GM21576 (cell line): Measurements from ENCODE around the gene TUT7.

Source experiments
- ATAC-seq: cut with Tn5 transposase; IDR thresholded peaks from one replicate; pipeline ENCODE4 v1.9.1; 2021; ENCODE audit warnings: mild to moderate bottlenecking, moderate library complexity; ENCODE audit not compliant: unreplicated experiment

The TUT7 gene

DNA sequence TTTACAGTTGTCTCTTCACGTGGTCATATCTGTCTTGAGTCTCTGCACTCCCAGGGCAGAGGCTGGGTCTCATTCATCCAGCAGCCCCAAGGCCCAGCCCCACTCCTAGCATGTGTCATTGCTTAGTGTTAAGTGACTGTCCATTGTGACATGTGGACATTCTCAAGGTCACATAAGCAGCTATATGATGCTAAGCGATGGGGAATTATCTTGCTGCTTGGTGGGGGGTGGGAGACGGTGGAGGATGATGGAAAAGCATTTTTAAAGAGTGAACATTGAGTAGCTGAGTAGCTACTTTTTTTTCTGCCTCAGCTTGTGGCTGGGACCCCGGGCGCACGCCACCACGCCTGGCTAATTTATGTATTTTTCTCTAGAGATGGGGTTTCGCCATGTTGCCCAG is 94.7 kb downstream of the TUT7 start, which contains the start of gene C9orf153:
C9orf153 (minus strand) TSS at position 101 of the 400 bp plus-strand sequence. CDS start 30,054 bp downstream, outside the sequence.
- no peak for ATAC-seq

DNA sequence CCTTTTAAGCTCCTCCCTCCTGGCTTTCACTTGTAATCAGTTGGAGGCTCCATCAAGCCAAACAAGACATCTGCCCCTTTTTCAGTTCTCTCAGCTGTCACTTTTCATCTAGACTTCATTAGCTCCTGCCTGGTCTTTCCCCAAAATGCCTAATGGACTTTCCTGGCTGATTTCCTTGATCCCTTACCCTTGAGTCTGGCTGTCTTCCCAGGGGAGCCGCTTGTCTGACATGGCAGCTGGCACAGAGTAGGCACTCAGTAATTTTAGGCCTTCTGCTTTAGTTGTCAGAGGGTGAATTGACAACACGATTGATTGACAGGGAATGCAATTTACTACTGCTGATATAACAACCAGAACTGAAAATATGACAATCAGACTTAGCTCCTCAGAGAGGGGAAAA is 96.8 kb downstream of the TUT7 start:
- no peak for ATAC-seq

DNA sequence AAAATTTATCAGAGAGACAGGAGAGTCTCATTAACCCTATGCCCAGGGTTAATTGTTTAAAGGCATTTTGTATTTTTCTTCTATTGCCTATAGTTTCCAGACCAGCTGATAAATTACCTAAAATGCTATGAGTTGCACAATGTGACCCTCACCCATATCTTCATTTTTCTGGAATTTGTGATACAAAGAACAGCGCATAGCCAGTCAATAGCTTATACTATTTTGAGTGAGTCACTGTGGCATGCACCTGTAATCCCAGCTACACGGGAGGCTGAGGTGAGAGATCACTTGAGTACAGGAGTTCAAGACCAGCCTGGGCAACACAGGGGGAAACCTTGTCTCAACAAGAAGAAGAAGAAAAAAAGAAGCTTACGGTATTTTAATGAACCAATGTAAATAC is 97.6 kb downstream of the TUT7 start:
- no peak for ATAC-seq

DNA sequence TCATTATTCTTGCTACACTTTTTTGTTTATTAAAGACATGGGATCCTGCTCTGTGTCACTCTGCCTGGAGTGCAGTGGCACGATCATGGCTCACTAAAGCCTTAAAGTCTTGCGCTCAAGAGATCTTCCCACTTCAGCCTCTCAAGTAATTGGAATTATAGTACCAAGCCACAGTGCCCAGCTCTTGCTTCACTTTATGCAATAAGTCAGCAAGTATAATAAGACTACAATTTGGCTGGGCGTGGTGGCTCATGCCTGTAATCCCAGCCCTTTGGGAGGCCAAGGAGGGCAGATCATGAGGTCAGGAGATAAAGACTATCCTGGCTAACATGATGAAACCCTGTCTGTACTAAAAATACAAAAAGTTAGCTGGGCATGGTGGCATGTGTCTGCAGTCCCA is 100.6 kb downstream of the TUT7 start:
- no peak for ATAC-seq

DNA sequence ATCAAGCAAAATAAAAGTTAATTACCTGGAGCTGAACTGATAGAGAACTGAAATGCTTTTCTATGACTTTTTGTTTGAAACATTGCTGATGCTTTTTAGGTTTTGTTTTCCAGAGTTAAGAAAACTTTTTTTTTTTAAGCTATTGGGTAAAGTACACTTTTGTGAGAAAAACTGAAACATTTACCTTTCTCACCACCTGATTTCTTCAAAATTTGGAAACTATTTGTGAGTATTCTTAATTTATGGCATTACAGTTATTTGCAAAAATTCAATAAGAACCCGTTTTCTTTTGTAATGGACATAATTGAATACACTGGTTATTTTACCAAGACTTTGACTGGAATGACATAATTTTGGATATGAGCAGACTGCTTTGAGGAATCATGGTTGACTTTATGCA is 101.3 kb downstream of the TUT7 start:
- ATAC-seq, result no peak

DNA sequence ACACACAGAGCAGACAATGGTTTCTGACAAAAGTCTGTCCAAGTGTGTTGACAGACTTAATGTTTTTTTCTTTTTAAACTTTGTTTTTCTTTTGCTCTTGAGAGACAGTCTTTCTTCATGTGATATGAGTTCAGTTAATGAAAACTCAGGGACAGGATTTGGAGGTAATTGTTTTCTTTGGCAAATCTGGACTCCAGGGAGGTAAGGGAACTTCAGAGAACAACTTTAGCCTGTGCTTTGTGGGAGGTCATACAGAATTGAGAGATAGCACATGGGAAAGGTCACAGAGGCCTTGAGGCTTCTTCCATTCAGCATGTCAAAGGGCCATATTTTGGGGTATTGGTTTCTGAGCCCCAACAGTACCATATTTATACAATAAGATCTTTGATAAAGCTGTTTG is 104.1 kb downstream of the TUT7 start:
- ATAC-seq, result no peak

DNA sequence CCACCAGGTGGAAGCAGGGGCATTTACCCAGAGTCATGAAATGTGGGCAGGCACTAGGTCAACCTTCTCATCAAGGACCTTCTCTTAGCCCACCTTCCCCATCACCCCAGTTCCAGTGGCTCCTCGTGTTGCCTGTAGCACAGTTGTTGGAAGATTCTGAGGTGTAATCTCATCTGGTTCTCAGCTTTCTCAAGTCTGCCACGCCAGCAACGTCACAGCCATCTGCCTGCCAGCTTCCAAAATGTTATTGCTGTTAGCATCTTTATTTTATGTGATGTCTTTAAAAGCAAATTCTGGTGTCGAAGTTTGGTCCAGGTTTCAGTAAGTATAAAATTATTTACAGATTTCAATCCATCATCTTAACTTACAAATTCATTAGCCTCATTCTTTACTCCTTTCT is 105.5 kb downstream of the TUT7 start:
- ATAC-seq, result no peak

DNA sequence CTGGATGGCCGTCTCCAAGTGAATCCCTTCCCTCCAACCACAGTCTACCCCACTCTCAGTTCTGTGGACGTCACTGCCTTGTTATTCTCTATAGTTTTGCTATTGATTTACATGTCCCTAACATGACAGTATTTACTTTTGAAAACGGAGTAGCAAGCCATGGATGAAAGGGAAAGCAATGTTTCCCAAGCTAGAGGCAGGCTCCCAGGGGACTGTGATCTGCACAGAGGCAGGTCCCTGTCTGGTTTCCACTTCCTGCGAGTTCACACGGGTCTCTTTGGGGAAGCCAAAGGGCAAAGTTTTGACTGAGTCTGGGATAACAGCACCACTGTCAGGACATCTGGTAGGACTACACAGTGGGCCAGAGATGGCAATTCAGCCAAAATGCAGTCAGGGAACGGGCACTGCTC is 107.5 kb downstream of the TUT7 start:
- ATAC-seq, result peak; percentile 85

DNA sequence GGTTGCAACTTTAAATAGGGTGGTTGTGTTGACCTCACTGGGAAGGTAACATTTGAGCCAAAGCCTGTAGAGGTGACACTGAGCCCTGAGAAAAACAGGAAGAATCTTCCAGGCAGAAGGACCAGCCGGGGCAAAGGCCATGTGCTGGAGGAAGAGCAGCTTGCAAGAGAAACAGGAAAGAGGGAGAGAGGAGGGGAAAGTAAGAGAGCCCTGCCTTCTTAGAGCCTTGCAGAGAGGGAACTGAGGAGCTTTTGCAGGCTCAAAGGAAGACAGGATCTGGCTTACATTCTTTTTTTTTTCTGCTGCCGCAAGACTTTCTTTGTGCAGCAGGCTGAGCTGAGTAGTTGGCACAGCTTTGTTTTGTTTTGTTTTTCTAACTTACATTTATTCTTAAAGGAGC is 112.1 kb downstream of the TUT7 start:
- ATAC-seq, result no peak

DNA sequence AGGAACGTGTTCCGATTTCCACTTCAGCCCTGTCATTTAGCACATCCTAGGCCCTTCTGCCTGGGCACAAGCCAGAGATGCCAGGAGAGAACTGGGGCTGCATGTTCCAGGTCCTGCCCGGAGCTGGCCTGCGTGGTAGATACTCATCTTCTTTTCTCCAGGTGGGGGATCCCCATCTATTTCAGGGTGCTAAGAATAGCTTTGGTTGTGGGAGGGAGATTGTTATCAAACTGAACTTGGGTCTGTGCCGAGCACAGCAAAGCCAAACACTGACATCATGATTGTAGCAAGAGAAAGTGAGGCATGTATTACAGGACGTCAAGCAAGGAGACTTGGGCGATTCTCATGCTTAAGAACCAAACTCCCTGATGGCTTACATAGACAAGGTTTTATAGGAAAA is 113.0 kb downstream of the TUT7 start:
- ATAC-seq, result no peak

DNA sequence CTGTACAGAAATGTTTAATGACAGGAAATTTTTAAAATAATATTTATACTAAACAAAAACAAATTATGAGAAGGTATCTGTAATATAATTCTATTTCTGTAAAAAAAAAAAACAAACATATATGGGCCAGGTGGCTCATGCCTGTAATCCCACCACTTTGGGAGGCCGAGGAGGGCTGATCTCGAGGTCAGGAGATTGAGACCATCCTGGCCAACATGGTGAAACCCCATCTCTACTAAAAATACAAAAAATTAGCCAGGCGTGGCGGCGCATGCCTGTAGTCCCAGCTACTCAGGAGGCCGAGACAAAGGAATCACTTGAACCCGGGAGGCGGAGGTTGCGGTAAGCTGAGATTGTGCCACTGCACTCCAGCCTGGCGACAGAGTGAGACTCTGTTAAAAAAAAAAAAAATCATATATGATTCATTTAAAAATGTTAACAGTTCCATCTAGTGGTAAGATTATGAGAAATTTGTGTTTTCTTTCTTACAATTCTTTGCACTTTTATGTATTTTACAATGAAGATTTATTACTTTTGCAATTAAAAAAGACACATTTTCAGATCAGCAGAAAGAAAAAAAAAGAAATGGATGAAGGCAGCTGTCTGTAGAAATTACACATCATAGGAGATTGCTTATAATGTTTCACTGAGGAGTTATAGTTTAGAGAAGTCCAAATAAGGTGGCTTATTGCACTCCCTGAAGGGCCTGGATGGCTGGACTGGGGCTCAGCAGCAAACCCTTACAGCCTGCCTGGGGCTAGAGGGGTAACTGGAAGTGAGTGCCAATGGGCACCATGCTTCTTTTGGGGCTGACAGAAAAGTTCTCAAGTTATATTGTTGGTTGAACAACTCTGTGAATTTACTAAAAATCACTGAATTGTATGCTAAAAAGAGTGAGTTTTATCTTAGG is 115.1 kb downstream of the TUT7 start:
- ATAC-seq, result no peak
